GM15510 (cell line): ENCODE results near the gene ANKRD39.

Experiments
- POLR2A ChIP-seq: IDR thresholded peaks from 3 replicates; pipeline ENCODE4 v1.6.1; 2011; ENCODE audit warnings: borderline replicate concordance; ENCODE audit not compliant: insufficient read length; ENCODE audit errors: extremely low read depth

ANKRD39 gene

DNA sequence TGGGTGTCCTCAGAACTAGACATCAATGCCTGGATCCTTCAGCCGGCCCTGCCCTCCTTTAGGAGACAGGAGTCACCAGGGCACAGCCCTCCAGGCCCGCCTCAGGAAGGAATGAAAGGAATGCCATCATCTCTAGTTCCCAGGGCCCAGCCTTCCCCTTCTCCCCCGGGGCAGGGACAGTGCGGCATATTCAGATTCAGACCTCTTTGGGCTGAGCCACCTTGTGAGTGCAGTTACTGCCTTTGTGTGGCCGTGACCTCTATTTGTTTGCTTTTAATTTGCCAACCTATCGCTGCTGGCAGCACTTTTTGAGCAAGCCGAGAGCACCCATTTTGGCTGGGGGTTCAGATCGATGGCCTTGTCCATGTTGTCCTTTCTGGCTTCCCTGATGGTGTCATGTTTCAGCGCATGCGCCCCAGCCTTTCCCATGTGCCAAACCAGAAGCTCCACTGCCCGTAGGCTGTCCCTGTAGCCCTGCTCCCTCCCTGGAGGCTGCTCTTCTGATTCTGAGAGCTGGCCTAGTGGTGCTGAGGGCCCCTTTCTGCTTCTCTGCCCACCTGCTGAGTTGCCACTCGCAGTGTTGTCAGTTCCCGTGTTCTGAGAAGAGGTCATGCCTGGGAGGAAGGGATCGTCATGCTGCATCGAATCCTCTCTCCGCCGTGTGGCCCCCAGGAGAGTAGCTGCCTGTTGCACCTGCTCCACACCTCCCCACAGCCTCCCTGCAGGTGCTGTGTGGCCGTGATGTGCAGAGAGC is 24.9 kb downstream of the ANKRD39 start:
- no peak for TF ChIP-seq POLR2A

DNA sequence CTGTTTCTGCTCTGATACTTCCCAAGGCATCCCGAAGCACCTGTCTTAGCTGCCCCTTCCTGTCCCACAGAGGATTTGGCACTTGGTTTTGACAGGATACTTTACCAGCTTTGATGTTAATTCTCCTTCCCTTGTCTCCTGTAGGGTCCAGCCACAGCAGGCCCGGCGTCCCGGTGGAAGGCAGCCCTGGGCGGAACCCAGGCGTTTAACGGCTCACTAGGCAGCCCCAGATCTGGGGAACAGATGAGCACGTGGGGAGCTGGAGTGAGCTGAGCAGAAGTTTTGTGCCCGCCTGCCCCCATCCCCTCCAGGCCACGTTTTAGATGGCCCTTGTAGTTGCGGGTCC is 25.4 kb downstream of the ANKRD39 start:
- no peak for TF ChIP-seq POLR2A

DNA sequence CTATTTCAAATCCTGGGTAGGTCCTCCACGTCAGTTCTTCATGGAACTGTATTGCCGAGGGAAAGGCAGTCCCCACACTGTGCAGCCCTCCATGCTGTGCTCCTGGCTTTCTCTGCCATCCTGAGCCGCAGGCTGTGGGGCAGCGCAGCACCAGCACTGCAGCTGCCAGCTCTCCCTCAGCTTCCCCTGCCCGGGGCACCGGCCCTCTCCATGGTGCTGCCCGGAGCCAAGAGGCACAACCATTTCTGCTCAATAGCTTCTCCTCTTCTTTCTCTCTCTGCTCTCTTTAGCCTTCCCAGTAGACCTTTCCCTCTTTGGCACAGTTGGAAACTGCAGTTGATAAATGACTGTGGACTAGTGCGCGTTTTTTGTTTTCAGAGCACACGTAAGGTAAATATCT is 26.1 kb downstream of the ANKRD39 start:
- no peak for TF ChIP-seq POLR2A

DNA sequence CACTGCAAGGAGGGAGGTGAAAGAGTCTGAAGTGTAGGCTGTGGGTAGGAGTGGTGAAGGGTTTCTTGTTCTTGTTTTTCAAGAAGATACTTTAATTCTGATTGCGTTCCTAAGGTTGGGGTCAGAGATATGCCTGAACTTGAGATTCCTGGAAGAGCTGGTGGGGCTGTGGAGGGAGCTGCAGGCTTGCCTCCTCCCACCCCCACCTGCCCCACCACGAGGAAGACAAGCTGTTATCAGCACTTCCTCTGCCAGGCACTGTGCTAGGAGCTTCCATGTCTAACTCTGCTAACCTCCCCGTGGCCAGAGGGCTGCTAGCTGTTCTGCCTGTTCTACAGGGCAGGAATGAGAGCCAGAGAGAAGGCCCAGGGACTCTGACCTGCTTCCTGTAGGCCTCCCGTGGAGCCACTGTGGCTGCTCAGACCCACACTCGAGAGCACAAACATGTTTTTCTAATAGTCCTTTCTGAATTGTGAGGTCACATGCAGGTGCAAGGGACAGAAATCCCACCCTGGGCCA is 27.7 kb downstream of the ANKRD39 start:
- no peak for TF ChIP-seq POLR2A

DNA sequence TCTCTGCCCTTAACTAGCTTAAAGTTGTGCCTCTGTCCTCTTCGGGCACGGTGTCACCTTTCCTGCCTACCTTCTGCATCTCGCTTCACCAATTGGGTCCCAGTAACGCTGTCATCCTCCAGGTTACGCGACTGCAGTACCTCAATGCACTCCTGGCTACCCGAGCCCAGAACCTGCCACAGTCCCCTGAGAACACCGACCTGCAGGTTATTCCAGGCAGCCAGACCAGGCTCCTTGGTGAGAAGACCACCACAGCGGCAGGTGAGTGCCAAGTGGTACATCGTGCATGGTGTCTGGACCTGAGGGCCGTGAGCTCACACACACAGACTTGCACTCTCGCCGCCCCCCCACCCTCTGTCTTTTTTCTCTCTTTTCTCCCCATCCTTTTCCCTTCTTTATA is 28.9 kb downstream of the ANKRD39 start:
- TF ChIP-seq POLR2A = no peak

DNA sequence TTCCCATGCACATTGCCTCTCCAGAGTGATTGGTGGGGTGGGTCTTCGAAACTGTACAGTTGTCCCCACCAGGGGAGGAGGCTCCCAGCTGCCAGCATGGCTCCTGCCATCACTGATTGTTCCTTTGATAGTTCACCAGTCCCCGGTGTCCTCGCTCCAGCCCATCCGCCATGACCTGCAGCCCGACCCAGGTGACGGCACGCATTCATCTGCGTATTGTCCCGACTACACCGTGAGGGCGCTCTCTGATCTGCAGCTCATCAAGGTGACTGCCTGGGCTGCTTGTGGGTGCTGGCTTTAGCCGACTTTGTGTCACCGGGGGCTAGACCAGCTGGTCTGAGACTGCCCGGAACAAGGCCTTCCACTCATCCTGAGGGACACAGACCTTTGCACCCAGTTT is 29.4 kb downstream of the ANKRD39 start:
- TF ChIP-seq POLR2A = no peak

DNA sequence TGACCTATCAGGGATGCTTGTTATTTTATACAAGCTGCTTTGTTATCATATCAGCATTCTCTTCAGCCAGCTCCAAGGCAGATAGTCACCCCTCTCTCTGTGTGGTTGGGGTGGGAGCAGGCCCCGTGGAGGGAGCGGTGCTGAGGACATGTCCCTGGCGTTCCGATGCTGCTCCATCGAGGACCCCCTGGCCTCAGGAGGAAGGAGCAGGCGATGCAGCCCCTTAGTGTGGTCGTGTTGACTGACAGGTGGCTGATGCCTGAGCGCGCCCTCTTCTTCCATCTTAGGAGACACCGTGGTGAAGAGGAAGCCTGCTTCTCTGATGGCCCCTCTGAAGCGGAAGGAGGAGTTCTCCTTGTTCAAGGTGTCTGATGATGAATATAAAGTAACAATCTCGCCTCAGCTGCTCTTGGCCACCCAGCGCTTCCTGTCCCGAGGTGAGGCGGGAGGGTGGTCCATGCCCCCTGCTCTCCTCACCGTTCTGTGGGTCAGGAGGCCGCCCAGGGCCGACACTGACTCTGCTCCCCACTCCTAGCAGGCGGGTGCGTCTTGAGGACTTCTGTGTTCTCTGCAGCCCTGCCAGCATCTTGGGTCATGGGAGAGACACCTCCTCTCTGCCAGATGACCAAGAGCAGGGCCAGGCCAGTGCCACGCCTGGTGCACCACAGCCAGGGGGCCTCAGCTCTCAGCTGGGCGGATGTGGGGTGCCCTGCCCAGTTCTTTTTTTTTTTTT is 31.1 kb downstream of the ANKRD39 start:
- TF ChIP-seq POLR2A = no peak

DNA sequence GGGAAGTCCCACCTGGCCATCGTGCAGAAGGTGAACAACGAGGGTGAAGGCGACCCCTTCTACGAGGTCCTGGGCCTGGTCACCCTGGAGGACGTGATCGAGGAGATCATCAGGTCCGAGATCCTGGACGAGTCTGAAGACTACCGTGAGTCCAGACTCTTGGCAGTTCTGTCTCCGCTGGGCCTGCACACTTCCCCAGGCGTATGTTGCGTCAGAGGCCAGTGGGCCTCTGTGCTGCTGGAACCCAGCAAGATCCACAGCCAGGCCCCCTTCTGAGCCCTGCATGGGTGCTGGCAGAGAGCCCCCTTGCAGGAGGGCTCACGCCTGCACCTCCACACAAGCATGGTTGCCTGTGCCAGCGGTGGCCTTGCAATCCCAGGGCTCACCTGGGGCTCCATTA is 32.8 kb downstream of the ANKRD39 start:
- no peak for TF ChIP-seq POLR2A

DNA sequence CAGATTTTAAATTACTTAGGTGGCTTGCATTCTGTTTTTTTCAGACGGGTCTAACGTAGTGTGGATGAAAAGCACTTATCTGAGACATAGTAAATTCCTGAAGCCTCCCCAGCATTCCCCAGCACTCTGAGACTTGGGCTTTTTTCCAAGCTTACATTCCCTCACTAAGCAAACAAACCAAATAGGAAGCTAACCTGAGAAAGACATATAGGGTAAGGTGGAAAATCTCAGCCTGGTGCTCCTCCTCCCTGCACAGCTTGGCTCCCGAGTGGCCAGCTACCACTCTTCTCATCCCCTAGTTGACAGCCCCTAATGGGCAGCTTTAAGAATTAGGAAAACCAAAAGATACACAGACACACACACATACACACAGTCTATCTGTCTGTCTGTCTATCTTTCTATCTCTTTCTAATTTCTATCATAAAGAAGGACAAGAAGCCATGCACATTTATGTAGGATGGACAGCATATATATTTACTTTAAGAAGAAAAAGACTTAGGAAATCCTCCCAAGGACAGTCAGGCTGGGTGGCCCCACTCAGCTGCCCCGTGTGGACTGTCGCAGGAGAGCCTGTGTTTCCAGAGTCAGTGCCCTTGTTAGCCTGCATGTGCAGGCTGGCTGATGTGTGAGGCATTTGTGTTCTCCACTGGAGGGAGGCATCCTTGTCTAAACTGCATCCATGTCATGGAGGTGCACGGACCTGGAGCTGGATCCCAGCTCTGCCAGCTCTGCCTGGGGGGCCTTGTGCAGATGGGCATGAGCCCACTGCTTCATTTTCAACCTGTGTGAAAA is 33.5 kb downstream of the ANKRD39 start:
- TF ChIP-seq POLR2A = no peak

DNA sequence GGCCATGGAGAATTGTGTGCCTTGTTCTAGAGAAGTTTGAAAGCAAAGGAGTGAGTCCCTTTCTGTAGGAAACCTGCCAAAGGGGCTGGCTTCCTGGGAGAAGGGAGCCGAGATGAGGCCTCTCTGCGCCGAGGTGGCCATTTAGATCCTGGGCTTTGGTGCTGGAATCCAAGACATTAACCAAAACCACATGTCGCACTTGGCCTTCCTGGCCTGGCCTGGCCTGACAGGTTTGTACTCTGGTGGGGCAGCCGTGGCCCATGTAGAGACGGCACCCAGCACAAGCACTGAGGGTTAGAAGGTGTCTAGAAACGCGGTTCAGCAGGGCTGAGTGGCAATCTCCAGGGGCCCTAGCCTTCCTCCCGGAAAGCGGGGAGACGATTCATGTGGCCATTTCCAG is 34.6 kb downstream of the ANKRD39 start:
- no peak for TF ChIP-seq POLR2A

DNA sequence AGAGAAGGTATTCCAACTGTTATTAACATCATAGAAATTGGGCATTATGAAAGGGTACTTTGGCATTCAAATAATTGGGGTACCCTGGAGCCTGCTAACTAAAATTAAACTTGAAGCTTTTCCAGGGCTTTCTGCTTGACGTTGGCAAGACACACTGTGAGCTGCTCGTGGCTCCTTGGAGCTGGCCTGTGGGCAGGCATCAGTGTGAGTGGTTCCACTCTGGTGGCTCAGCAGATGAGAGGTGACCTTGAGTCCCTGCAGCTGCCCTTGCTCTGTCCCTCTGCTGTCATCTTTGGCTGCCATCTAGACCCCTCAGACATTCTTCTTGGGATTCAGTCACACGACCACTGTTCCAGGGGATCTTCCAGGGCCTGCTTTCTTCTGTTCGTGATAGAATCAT is 35.0 kb downstream of the ANKRD39 start:
- TF ChIP-seq POLR2A = no peak

DNA sequence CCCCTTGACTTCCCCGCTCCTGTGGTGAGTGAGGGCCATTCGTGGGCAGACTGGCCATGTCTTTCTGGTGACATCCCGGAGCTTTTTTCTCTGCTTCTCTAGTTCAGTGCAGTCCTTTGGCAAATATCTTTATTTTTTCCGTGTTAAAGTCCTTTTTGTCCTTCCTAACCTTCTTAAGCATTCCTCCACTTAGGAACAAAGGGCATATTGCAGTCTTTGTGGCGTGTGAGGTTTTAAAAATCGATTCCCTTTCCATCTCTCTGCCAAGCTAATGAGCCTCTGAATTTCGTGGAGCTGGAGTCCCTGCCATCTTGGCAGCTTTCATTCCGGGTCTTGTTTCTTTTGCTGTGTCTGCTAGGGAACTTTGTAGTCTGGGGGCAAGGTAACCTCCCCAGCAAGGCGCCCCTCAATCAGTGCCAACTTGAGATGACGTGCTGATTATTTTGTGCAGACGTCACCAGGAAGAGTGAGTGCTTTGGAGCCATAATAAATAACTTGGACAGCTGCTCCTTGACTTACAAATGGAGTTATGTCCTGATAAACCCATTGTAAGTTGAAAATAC is 36.6 kb downstream of the ANKRD39 start:
- no peak for TF ChIP-seq POLR2A

DNA sequence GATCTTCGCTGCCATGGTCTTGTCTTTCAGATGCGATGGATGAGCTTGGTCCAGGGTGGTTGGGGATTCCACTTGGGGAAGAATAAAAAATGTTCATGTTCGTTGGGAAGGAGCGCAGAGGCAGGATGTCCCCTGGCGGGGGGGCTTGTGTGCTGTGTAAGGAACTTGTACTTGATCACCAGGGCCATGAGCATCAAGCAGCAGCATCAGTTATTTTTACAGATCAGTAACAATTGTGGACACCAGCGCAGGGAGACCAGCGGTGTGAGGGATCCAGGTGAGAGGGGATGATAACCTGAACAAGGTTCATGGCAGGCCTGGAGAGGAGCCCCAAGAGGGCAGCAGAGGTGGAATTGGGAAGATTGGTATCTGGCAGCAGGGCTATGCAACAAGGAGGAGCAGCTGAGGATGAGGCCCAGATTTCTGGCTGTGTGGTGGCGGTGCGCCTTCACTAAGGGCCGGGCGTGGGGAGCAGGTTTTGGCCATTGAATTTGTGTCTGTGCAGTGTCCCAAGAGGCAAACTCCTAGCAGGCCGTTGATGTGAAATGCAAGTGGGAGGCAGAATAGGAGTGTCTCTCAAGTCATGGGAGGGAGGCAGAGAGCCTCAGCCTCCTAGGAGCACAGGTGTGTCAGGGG is 37.8 kb downstream of the ANKRD39 start:
- TF ChIP-seq POLR2A = no peak

DNA sequence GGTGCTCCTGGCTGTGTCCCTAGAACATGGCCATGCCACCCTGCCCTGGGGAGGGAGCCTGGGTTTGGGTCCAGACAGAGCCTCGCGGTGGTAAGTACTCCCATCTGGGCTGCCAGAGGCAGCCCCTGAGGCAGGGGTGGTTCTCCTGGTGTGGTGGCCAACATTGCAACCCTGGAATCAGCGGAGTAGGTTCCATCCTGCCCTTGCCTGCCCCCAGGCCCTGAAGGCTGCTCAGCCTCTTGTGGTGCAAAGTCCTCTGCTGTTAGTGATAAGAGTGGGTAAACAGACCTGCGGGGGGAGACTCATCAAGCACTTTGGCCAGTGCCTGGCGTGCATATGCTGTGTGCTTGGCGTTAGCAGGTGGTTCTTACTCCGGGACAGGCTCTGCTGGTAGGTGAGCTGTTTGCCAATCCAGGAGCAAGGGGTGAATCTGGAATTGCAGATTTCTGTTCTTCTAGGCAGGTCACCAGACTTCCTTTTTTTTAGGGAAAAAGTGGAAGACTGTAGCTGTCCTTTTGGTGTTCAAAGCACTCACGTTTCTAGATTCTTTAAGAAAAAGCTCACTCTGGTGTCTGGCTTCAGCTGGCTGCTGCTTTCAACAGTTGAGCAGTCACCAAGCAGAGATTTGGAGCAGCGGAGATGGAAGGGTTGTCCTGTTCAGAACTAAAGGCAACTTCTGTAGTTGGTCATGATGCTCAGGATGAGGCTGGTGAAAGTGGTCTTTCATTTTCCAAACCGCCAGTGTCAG is 38.5 kb downstream of the ANKRD39 start:
- no peak for TF ChIP-seq POLR2A
